A673 (cell line): ENCODE results near the gene SLU7.

Experiments
- CTCF ChIP-seq: fragments of 300-800, 200-600 bp; sonication (generic); conservative IDR thresholded peaks from 2 replicates; pipeline ENCODE4 v1.5.1; 2017; ENCODE audit warnings: low read depth, mild to moderate bottlenecking, antibody characterized with exemption, low read length, moderate library complexity, mixed read lengths
- EZH2 ChIP-seq: fragments of 200-600 bp; sonication (generic); IDR thresholded peaks from 2 replicates; pipeline ENCODE4 v1.6.1; 2017; ENCODE audit warnings: borderline replicate concordance, low read depth, mild to moderate bottlenecking, mixed read lengths, antibody characterized with exemption, low read length; ENCODE audit not compliant: poor library complexity, severe bottlenecking

- TF ChIP-seq EZH2 (no peak), CTCF (no peak)
Observed at GRCh38 chr5:160399402-160400353, 19.2 kb downstream of the SLU7 start, which contains the start of gene FAM200C.
